ENCODE results near the gene PRKCSH.
"Not testable (repeated sequence)": the region's sequence is repeated elsewhere in the genome, so short reads cannot be mapped to it uniquely, and the experiment has no call there.

The PRKCSH gene, protein sequence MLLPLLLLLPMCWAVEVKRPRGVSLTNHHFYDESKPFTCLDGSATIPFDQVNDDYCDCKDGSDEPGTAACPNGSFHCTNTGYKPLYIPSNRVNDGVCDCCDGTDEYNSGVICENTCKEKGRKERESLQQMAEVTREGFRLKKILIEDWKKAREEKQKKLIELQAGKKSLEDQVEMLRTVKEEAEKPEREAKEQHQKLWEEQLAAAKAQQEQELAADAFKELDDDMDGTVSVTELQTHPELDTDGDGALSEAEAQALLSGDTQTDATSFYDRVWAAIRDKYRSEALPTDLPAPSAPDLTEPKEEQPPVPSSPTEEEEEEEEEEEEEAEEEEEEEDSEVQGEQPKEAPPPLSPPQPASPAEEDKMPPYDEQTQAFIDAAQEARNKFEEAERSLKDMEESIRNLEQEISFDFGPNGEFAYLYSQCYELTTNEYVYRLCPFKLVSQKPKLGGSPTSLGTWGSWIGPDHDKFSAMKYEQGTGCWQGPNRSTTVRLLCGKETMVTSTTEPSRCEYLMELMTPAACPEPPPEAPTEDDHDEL

GRCh38 chr19:11435057-11435832, at the start of gene PRKCSH, which contains the start of gene ODAD3:
Gene PRKCSH, plus strand, starts transcription at chr19:11435635. Its CDS starts 483 bp downstream, at chr19:11436118.
Gene ODAD3, minus strand, starts transcription at chr19:11435121. Its CDS starts 105 bp downstream, at chr19:11435016.
- DNase-seq (ENCODE audit: low read depth, low spot score): peak; percentile 96

DNA sequence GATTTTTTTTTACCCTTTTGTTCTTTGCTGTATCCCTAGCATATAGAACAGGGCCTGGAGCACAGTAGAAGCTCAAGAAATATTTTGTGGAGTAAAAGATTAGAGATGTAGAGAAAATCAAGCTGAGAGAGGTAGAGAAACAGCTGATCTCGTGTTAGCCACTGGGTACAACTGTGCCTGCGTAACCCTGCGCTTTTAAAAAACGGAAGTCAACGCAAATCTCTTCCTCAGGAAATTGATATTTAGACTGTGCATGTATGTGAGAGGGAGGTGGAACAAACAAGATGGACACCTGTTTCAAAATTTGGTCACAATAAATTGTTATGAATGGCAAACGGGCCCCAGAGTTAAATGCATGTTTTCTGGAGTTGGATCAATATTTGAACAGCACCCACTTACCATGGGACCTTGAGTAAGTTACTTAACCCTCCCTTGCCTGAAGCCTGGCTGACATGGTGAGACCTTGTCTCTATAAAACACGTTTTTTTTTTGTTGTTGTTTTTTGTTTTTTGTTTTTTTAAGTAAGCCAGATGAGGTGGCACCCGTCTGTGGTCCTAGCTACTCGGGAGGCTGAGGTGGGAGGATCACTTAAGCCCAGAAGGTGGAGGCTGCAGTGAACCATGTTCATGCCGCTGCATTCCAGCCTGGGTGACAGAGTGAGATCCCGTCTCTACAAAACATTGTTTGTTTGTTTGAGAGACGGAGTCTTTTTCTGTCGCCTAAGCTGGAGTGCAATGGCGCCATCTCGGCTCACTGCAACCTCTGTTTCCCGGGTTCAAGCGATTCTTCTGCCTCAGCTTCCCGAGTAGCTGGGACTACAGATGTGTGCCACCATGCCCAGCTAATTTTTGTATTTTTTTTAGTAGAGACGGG, 48.0 kb upstream of the PRKCSH start:
- DNase-seq (ENCODE audit: low read depth, low spot score): no peak

DNA sequence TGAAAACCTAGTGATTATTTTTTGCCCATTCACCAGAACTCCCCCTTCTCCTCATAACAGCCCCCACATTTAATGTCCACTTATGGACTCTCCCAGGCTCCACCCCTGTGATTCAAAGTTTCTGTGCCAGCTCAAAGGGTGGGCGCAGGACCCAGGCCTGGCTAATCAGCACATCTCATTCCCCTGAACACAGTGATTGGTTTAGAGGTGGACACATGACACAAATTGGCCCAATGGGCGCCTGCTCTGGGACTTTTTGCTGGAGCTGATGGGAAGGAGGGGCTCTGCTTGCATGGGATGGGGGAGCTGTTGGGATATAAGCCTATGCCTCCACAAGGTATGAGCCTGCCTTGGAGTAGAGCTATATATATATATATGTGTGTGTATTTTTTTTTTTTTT, 45.1 kb upstream of the PRKCSH start:
- no peak for DNase-seq (ENCODE audit: low read depth, low spot score)

- DNase-seq (ENCODE audit: low read depth, low spot score): no peak
Measured at GRCh38 chr19:11390933-11391680, 44.3 kb upstream of the PRKCSH start.

DNA sequence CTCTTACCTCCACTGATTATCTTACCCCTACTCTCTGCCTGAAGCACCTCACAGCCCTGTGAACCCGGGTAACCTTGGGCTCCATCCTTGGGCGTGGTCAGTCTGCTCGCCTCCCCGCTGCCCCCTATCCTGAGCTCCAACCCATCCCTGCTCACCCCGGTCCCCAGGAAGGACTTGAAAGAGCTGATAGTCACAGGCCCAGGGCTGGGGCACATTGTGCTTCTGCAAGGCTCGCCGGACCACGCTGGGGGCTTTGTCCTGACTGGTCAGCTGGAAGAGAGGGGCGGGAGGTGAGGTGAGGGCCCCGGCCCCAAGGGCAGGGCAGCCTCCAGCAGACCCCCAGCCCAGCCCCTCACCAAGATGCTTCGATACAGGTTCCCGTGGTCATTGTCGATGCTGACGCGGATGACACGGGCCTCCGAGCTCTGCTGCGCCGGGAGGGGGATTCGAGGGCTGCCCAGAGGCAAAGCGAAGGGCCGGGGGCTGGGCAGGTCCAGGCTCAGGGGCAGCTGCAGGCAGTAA, 38.3 kb upstream of the PRKCSH start:
- no peak for DNase-seq (ENCODE audit: low read depth, low spot score)

DNA sequence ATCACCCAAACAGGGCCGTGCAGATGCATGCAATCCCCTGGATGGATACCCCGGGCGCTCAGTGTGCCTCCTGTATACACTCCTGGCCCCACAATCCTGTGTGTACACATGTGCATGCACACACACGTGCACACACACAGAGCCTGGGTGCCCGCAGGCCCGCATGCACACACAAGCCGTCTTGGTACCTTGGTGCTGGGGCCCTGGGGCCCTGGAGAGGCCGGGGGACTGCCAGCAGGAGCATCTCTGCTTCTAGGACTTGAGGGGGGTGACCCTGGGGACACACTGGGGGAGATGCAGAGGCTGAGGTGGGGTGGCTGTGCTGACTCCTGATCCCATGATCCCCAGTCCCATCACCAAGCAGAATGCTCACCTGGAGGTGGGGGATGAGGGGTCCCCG, 35.8 kb upstream of the PRKCSH start:
- DNase-seq (ENCODE audit: low read depth, low spot score): no peak

DNA sequence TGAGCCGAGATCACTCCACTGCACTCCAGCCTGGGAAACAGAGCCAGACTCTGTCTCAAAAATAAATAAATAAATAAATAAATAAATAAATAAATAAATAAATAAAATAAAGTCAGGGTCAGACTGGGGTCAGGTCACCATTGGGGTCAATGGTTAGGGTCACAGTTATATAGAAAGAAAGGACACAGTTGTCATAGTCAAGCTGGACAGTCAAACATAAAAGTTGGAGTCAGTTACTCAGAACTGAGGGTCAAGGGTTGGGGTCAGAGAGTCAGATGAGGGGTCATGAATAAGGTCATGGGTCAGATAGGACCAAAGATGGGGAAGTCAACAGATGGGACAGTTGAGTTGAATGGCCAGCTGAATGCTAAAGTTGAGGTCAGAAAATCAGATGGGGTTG, 34.6 kb upstream of the PRKCSH start:
- DNase-seq (ENCODE audit: low read depth, low spot score): no peak

DNA sequence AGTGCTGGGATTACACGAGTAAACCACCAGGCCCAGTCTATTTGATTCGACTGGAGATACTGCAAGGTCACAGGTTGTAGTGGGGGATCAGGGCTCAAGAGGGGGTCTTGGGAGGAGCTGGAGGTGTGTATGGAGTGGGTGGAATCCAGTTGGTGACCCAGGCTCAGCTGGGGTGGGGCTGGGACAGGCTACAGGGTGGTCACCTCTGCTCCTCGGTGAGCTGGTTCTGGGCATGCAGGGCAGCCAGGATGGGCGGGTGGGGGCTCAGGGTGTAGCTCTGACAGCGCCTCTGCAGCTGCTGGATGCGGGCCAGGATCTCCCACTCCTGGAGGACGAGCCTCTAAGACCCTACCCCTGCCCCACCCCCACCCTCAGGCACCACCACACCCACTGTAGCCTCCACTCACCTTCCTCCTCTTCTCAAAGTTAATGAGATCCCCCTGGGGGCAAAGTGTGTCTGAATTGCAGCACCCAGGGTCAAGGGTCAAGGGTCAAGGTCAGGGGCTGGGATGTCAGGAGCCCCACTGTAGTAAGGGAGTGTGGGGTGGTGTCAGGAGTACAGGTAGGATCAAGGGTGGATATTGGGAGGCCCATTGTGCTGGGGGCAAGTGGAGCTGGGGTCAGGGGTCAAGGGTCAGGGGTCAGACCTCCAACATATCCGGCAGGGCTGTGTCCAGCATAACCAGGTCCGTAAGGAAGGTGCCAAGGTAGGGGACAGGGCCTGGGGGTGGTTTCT, 33.5 kb upstream of the PRKCSH start:
- DNase-seq (ENCODE audit: low read depth, low spot score): no peak

DNA sequence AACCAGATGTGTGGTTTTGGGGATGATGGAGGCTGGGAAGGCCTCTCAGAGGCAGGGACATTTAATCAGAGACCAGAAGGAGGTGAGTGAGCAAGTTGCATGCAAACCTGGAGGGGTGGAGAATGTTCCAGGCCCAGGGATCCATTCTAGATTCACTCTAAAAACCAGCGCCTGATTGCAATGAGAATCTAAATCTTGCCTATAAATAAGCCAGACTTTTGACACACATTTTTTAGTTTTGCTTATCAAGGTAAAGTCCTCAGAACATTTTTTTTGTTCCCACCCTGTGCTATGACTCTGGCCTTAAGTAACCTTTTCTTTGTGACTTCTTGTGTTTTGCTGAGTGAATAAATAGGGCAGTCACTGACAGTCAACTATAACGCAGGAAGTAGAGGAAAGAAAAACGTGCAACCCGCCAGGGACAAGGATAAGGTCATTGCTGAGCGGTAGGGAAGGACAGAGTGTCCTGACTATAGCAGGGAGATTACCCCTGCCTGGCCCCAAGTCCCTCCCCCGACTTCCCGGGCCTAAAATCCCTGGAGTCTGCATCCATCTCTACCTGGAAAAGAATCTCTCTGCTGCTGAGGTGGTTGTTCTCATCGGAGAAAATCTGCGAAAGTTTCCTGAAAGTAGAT, 30.7 kb upstream of the PRKCSH start:
- DNase-seq (ENCODE audit: low read depth, low spot score): no peak

- no peak for DNase-seq (ENCODE audit: low read depth, low spot score)
Measured at GRCh38 chr19:11405846-11406643, 29.4 kb upstream of the PRKCSH start.

- not testable (repeated sequence) for DNase-seq (ENCODE audit: low read depth, low spot score)
Measured at GRCh38 chr19:11406703-11407236, 28.7 kb upstream of the PRKCSH start.

DNA sequence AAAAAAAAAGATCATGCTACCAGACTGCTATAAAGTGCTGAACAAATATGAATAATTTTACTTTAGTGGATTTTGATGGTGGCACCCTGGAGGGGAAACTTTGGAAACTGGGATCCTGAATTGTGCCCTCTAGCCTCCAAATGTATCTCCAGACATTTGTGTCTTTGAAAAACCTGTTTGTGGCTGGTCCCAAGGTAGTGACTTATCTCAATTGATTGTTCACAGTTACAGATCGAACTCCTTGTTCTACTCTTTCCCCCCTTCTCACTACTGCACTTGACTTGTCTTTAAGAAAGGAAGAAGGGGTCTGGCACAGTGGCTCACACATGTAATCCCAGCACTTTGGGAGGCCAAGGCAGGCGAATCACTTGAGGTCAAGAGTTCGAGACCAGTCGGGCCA, 26.8 kb upstream of the PRKCSH start:
- DNase-seq (ENCODE audit: low read depth, low spot score): no peak

GRCh38 chr19:11410682-11411081, 24.8 kb upstream of the PRKCSH start:
- DNase-seq (ENCODE audit: low read depth, low spot score): no peak

GRCh38 chr19:11414544-11414943, 20.9 kb upstream of the PRKCSH start:
- no peak for DNase-seq (ENCODE audit: low read depth, low spot score)

- DNase-seq (ENCODE audit: low read depth, low spot score): no peak
Measured at GRCh38 chr19:11416346-11417052, 18.9 kb upstream of the PRKCSH start.

GRCh38 chr19:11418094-11418548, 17.3 kb upstream of the PRKCSH start:
- DNase-seq (ENCODE audit: low read depth, low spot score): no peak

All from iPS DF 19.7 (cell line).